Parathyroid adenoma (tissue), 2 donors: ENCODE data around the gene MAP4K4.

Experiments
- H2AFZ ChIP-seq: fragments of 300-600 bp; sonication (generic); one replicate; pipeline ENCODE4 v1.7.0; 2017; ENCODE audit warnings: antibody characterized with exemption, mild to moderate bottlenecking
- H3K27ac ChIP-seq: fragments of 300-600 bp; sonication (generic); one replicate; pipeline ENCODE4 v1.7.0; 2017
- H3K27me3 ChIP-seq: fragments of 300-600 bp; sonication (generic); one replicate; pipeline ENCODE4 v1.7.0; 2017; ENCODE audit warnings: low read length; ENCODE audit not compliant: control insufficient read depth, insufficient read depth
- H3K36me3 ChIP-seq: fragments of 300-600 bp; sonication (generic); one replicate; pipeline ENCODE4 v1.7.0; 2017; ENCODE audit warnings: low read length; ENCODE audit not compliant: control insufficient read depth, insufficient read depth
- H3K4me1 ChIP-seq: fragments of 300-600 bp; sonication (generic); one replicate; pipeline ENCODE4 v1.7.0; 2017; ENCODE audit warnings: control low read depth
- H3K4me2 ChIP-seq: fragments of 300-600 bp; sonication (generic); one replicate; pipeline ENCODE4 v1.7.0; 2017; ENCODE audit warnings: low read length
- H3K4me3 ChIP-seq: fragments of 300-600 bp; sonication (generic); one replicate; pipeline ENCODE4 v1.7.0; 2017; ENCODE audit warnings: low read depth, low read length
- H3K79me2 ChIP-seq: fragments of 300-600 bp; sonication (generic); one replicate; pipeline ENCODE4 v1.7.0; 2017; ENCODE audit warnings: control low read depth
- H3K9ac ChIP-seq: fragments of 300-600 bp; sonication (generic); one replicate; pipeline ENCODE4 v1.7.0; 2017; ENCODE audit warnings: mild to moderate bottlenecking
- H3K9me3 ChIP-seq: fragments of 300-600 bp; sonication (generic); one replicate; pipeline ENCODE4 v1.7.0; 2017; ENCODE audit warnings: low read length; ENCODE audit not compliant: control insufficient read depth
- TF ChIP-seq, protein P1 (sequence below): fragments of 300-600 bp; sonication (generic); IDR thresholded peaks from one replicate; pipeline ENCODE4 v1.7.0; 2017; ENCODE audit warnings: antibody characterized with exemption, mild to moderate bottlenecking
- donor health status: primary hyperparathyroidism.

Gene MAP4K4

DNA sequence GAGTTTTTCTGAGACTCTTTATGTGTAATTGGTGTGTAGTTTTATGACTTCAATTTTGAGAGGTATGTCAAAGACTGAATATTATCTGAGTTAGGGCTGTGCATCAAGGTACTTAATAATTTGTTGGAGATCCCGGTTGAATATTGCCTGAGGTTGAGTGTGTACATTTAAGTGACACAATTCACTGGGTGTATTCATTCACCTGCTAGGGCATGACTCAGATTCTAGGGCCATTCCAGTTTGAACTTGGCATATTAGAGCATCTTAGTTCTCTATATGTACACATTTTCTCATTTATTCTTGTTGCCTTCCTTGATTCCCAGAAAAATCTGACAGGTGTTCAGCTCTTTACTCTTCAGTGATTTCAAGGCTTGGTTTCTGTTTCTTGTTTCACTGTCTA is 12.5 kb downstream of the MAP4K4 start:
- TF ChIP-seq, protein P1, sequence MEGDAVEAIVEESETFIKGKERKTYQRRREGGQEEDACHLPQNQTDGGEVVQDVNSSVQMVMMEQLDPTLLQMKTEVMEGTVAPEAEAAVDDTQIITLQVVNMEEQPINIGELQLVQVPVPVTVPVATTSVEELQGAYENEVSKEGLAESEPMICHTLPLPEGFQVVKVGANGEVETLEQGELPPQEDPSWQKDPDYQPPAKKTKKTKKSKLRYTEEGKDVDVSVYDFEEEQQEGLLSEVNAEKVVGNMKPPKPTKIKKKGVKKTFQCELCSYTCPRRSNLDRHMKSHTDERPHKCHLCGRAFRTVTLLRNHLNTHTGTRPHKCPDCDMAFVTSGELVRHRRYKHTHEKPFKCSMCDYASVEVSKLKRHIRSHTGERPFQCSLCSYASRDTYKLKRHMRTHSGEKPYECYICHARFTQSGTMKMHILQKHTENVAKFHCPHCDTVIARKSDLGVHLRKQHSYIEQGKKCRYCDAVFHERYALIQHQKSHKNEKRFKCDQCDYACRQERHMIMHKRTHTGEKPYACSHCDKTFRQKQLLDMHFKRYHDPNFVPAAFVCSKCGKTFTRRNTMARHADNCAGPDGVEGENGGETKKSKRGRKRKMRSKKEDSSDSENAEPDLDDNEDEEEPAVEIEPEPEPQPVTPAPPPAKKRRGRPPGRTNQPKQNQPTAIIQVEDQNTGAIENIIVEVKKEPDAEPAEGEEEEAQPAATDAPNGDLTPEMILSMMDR: no peak
- no peaks in the 10 kb centered on the region for H3K36me3 ChIP-seq
- no peak overlapping the region for H2AFZ ChIP-seq
- peaks cover 53% of the 10 kb centered on the region for H3K79me2 ChIP-seq
- H3K9ac ChIP-seq: no peak overlapping the region
- H3K9me3 ChIP-seq: no peaks in the 10 kb centered on the region
- H3K27me3 ChIP-seq: no peaks in the 10 kb centered on the region
- H3K27ac ChIP-seq: no peak overlapping the region
- no peak overlapping the region for H3K4me2 ChIP-seq
- H3K4me1 ChIP-seq: peaks cover 14% of the 10 kb centered on the region
- H3K4me3 ChIP-seq: no peak overlapping the region

DNA sequence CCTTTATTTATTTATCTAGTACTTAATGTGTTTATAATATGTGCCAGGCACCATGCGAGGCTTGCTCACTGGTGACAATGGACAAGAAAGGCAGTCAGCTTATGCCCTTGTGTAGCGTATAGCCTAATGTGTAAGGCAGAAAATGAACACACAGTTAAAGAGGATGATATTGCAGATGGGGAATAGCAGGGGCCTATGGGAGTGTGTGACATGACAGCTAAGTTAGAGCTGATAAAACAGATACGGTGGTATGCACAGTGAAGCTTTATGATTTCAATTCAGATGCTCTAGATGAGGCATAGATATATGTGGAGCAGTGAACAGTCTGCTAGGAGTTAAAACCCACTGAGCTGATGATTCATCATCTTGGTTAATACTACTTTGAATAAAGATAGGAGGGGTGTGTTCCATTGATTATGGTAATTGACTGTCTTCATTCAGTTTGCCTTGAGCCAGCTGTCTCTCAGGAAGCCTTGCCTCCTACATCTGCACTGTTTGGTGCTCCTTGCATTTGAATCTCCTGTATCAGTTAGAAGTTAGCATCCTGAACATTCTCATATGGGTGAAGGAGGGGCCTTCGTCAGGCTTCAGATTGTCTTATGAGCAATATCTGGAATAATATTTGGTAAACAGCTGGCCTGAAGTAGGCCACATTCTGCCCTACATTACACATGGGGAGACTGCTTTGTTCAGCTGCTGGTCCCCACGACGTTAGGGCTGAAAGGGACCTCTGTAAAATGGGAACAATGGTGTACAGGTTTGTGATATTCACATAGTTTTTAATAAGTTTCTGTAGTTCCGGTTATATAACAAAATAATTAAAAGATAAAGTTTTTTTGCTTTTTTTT is 13.2 kb downstream of the MAP4K4 start:
- TF ChIP-seq, protein P1: no peak
- Histone ChIP-seq H3K27ac (no peak overlapping the region), H3K9ac (no peak overlapping the region), H3K4me2 (no peak overlapping the region), H3K27me3 (no peaks in the 10 kb centered on the region), H2AFZ (no peak overlapping the region), H3K9me3 (no peaks in the 10 kb centered on the region), H3K79me2 (peaks cover 55% of the 10 kb centered on the region), H3K4me1 (peaks cover 14% of the 10 kb centered on the region), H3K36me3 (no peaks in the 10 kb centered on the region), H3K4me3 (no peak overlapping the region)

DNA sequence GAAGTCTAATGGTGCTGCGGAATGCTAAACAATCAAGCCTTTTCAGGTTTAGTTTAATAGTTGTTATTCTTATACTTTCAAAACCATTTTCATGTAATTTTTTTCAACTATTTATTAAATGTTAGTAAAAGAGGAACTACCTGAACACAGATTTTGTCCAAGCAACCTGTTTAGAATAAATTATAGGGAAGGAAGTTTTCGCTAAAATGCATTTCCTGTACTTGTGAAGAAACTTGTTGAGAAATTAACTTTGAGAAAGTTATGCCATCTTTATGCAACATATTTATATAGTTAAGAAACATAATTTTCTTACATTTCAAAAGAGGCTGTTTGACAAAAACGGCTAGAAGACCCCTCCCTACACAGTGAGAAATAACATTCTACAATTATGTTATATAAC is 16.6 kb downstream of the MAP4K4 start:
- H3K4me3 ChIP-seq: no peak overlapping the region
- TF ChIP-seq, protein P1: no peak
- H3K36me3 ChIP-seq: no peaks in the 10 kb centered on the region
- peaks cover 9% of the 10 kb centered on the region for H3K4me1 ChIP-seq
- peaks cover 55% of the 10 kb centered on the region for H3K79me2 ChIP-seq
- no peak overlapping the region for H3K9ac ChIP-seq
- no peak overlapping the region for H3K4me2 ChIP-seq
- no peaks in the 10 kb centered on the region for H3K27me3 ChIP-seq
- H3K9me3 ChIP-seq: no peaks in the 10 kb centered on the region
- no peak overlapping the region for H2AFZ ChIP-seq
- no peak overlapping the region for H3K27ac ChIP-seq

DNA sequence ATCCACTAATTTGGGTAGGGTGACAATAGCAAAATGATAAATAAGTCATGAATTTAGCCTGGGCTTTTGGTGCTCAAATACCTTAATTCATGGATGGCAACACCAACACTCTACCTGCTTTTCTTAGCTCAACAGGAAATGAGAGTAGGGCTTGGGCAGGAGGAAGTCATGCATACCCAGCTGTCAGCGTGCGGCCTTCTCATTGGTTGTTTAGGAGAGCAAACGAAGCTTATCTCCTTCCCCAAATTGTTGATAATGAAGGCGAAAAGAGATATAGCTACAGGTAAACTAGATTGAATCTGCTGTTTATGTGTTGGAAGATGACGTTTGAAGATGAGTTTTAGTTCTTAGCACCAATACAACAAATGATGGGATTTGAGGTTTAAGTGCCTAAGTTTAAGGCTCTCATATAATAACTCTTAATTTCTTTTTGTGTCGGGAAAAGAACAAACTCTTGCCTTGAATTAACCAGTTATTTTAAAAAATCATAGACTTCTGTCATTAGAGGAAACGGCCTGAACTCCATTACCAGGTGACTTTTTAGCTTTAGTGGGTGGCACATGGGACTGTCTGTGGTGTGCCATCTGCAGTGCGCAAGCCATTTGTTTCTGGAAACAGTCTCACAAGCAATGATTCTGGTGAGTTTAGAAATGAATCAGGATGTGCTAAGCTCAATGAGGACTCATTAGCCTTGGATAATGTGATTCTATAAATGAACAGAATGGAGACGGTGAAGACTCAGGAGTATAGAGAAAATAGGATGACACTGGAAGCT is 19.8 kb downstream of the MAP4K4 start:
- H3K36me3 ChIP-seq: no peaks in the 10 kb centered on the region
- no peak overlapping the region for H3K27ac ChIP-seq
- H3K9me3 ChIP-seq: no peaks in the 10 kb centered on the region
- TF ChIP-seq, protein P1: no peak
- no peaks in the 10 kb centered on the region for H3K27me3 ChIP-seq
- no peak overlapping the region for H3K4me3 ChIP-seq
- H3K4me2 ChIP-seq: no peak overlapping the region
- H3K79me2 ChIP-seq: peaks cover 49% of the 10 kb centered on the region
- H3K9ac ChIP-seq: no peak overlapping the region
- no peak overlapping the region for H2AFZ ChIP-seq
- peaks cover 5% of the 10 kb centered on the region for H3K4me1 ChIP-seq
